GM18517 (cell line): Measurements from ENCODE around the gene RFX4.
"Not testable (repeated sequence)": the region's sequence is repeated elsewhere in the genome, so short reads cannot be mapped to it uniquely, and the experiment has no call there.

Experiments
- ATAC-seq: cut with Tn5 transposase; IDR thresholded peaks from one replicate; pipeline ENCODE4 v1.9.1; 2021; ENCODE audit warnings: mild to moderate bottlenecking, moderate library complexity; ENCODE audit not compliant: unreplicated experiment

The RFX4 gene

DNA sequence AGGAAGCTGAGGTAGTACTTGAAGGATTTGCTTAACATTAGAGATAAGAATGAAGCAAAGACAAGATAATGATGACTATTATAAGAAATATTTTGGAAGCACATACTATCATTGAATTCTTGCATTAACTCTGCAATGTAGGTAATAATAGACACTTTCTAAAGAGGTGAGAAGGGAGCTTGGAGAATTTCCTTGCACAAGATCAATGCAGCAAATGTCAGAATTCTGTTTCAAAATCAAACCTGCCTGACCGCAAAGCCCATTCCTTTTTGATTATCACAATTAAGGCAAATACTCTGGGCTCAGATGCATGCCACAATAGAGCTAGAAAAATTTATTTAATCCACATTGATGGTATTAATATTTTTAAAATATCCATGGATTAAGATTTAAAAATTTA, 141.3 kb downstream of the RFX4 start:
- no peak for ATAC-seq

GRCh38 chr12:106724934-106725333, 142.1 kb downstream of the RFX4 start:
- no peak for ATAC-seq

- ATAC-seq, result not testable (repeated sequence)
These were observed 143.9 kb downstream of the RFX4 start for GRCh38 chr12:106726603-106727202.

DNA sequence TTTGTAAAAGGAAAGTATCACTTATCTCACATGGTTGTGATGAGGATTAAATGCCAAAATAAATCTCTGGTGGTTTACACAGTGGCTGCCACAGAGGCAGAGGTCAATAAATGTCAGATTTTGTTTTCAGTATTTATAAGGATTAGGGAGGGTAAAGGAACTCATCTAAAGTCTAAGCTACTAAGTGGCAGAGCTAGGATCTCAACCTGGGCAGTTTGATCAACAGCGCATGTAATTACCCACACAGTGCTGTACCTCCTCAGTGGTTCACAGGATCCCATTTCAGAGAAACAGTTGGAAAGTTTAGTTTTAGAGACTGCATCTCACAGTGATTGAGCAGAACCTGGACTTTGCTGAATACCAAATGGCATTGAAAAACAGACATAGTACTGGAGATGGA, 146.8 kb downstream of the RFX4 start:
- ATAC-seq, result no peak

- no peak for ATAC-seq
These were observed 150.1 kb downstream of the RFX4 start for GRCh38 chr12:106732890-106733289.

- ATAC-seq, result no peak
These were observed 150.9 kb downstream of the RFX4 start for GRCh38 chr12:106733660-106734059.

DNA sequence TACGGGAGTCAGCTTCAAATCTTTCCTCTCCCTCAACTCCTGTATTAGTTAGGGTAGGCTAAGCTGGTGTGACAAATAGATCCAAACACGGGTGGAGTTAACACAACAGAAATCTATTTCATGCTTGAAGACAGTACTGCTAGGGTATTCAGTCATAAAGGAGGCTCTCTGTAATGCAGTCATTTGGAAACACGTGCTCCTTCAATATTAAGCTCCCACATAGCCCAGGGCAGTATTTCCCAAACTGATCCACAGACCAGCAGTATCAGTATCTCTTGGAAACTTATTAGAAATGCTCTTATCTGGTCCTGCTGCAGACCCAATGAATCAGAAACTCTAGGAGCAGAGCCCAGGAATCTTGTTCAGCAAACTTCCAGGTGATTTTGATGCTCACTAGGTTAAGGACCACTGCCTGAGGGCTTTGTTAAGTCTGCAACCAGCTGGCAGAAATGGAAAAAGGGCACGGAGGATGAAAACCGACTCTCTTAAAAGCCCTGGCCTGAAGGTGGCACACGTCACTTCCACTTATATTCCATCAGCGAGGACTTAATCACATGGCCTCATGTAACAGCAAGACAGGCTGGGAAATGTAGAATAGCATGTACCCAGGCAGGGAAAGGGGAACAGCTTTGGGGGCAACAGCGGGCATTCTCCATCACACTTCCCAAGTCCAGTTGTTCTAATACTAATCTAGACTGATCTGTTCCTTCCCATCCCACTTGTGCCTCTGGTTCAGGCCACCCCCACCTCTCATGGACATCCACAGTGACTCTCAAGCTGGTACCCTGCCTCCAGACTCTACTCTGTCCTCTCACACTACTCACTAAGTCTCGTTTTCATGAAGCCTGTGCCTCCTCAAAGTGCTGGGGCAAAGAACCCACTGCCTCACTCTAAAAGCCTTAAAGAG, 153.5 kb downstream of the RFX4 start:
- ATAC-seq, result no peak

DNA sequence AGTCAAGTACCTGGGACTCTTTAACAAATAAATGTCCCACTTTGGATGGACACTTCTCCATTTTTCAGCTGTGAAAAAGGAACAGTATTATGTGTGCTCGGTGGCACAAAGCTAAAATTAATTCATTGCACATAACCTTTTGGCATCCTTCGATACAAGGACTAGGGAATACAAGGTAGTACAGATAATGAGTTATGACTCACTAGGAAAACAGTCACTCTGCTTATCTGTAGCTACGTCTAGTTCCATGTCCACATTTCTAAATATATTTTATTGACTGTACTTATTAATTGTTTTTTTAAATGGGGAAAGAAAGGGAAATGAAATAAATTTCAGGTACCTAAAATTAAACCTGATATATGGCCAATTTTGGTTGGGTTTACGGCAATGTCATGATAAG, 156.5 kb downstream of the RFX4 start:
- no peak for ATAC-seq

DNA sequence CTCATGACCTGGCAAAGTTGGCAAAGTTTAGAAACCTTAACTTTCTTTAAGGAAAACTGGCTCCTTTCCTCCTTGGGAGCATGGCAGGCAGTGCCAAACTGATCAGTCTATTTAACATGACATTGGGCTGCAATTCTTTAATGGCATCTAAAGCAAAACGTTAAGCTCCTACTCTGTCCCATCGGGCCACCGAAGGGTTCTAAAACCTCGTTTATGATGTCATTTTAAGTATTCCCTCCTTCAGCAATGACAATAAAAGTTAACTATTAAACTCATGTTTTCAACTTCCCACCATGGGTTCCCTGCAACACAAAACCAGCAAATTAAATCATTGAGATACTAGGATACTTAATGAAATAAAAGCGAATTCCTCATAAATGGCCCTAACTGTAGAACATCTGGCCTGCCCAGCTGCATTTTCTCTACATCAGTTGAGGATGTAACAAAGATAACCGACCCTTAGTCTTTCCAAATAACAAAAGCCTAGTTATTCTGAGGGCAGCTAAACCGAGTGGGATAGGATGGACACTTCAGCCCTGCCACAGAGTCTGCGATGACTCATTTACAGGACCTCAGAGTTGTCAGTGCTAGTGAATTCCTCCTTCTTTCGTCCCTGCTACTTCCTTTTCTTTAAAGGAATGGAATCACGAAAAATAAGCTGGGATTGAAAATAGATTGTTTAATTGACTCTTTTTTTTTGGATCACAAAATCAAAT, 157.2 kb downstream of the RFX4 start:
- ATAC-seq, result no peak

DNA sequence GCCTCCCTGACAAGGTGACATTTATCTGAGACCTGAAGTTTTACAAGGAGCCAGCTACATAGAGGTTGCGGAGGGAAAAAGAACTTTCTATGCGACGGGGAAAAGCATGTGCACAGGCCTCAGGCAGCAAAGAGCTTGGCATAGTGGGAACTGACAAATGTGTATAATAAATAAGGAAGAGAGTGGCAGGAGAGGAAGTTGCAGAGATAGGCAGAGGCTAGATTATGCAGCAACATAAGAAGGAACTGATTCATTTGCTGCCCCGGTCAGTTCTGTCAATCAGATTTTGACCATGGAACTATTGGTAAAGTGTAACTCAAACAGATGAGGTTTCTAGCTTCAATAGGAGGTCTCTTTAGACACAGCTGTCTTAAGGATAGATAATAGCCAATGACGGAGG, 158.0 kb downstream of the RFX4 start:
- no peak for ATAC-seq

- no peak for ATAC-seq
These were observed 158.4 kb downstream of the RFX4 start for GRCh38 chr12:106741247-106741646.

- ATAC-seq, result no peak
These were observed 160.6 kb downstream of the RFX4 start for GRCh38 chr12:106743270-106743988.

- ATAC-seq, result no peak
These were observed 161.8 kb downstream of the RFX4 start for GRCh38 chr12:106744600-106744999.

- ATAC-seq, result no peak
These were observed 162.5 kb downstream of the RFX4 start for GRCh38 chr12:106745181-106745745.

DNA sequence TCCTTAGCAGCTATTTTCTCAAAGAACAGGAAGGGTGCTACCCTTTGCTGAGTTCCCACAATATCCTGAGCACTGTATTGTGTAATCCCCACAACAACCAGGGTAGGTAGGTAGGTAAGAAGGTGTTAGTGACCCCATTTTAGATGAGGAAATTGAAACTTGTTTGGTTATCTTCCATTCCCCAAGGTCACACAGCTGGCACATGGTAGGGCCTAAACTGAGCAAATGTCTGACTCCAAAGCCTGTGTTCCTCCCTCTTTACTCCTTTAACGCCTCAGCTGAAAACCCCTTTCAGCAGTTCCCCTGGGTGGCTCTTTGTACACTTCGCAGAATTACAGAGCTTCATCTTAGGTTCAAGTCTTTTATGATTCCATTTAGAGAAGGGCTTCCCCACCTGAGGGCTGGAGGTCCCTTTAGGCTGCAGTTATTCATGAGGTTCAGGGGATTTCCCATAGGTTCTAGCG, 165.2 kb downstream of the RFX4 start:
- ATAC-seq, result no peak

DNA sequence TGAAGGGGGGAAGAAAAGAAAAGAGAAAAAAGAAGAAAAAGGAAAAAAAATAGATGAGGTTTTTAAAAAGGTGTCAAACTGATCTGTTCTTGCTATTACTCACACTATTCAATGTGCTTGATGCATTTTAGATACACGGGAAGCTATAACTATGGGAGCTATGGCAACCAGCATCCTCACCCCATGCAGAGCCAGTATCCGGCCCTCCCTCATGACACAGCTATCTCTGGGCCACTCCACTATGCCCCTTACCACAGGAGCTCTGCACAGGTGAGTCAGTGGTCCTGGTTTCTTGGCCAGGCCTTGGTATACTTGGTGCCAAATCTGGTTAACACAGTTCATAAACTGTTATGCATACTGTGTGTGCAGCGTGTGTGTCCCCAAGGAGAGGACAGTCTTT, 167.7 kb downstream of the RFX4 start:
- ATAC-seq, result no peak

- peak; percentile 98 for ATAC-seq
These were observed 170.7 kb downstream of the RFX4 start for GRCh38 chr12:106753526-106753925.

DNA sequence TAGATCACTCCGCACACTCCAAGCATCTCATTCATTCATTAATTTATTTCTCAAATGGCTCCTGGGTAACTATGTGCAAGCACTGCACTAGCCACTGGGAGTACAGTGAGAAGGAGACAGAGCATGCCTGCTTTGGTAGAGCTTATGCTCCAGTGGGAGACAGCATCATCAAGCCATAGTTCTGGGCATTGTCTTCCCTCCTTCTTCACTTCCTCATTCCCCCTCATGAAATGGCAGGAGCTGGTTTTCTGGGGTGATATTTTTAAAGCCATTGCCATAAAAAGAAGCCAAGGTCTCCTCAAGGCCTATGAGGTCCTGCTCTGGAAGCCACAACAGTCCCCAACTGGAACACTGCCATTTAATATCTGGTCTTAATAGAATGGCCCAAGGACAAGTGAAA, 171.5 kb downstream of the RFX4 start:
- ATAC-seq, result no peak

- ATAC-seq, result no peak
These were observed 175.0 kb downstream of the RFX4 start for GRCh38 chr12:106757623-106758348.
